Stimulated activated naive CD8-positive, alpha-beta T cell treated with anti-CD3 and anti-CD28 coated beads, Interleukin-15, Interleukin-2, amounts not matched to agents 100 U/mL and 50 U/mL, for 24 hours (primary cell): Measurements from ENCODE around the gene ZP2.
"Not testable (repeated sequence)": the region's sequence is repeated elsewhere in the genome, so short reads cannot be mapped to it uniquely, and the experiment has no call there.

ENCODE experiments used
- ATAC-seq: fragments of 150-1000 bp; cut with Tn5 transposase; one replicate; pipeline ENCODE4 v1.10.0; 2021
- DNase-seq: peaks from one replicate; pipeline ENCODE4 v3.0.0; 2021

ZP2 gene

DNA sequence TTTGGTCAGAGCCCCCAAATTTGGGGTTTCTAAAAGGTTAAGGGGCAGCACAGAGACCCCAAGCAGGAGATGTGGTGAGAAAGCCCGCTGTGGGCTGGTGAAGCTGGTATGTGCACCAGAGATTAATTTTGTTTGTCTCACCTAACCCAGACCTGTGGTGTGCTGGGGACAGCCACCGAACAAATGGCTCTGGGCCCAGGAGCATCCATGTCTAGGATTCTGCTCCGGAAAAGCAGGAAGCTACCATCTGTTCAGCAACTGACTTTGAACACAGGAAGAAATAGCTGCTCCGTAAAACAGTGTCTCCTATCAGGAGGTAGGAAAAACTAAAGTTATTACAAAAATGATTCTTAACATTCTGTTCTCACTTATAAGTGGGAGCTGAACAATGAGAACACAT lies 2.7 kb upstream of the ZP2 start:
- no peak for DNase-seq
- ATAC-seq: no peak

DNA sequence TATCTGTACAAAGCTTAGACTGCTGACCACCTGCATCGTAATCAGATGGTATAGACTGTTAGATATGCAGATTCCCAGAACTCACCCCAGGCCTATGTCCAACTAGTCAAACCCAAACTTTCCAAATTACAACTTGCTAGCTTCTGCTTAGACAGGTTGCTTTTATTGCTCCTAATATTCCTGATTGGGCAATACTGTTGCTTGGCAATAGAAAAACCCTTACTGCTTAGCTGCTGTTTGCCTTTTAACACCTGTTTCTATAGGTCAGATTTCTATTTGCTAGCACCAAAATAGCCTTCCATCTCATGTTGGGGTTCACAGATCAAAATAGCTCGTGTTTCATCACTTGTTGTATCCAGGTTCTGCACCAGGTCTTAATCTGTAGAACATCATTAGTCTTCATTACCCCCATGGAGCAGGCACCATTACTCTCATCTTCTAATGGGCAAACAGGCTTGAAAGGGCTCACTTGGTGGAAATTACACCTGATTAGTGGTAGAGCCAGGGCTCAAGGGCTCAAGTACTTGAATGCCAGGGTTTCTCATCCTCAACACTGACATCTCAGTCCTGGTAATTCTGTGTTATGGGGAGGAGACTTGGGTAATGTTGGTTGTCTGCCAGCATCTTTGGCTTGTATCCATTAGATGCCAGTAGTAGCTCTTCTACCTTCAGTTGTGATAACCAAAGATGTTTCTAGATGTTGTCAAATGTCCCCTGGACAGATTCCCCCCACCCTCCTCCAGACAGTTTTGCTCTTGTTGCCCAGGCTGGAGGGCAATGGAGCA lies 2.7 kb downstream of the ZP2 start:
- ATAC-seq (no peak), DNase-seq (no peak)

DNA sequence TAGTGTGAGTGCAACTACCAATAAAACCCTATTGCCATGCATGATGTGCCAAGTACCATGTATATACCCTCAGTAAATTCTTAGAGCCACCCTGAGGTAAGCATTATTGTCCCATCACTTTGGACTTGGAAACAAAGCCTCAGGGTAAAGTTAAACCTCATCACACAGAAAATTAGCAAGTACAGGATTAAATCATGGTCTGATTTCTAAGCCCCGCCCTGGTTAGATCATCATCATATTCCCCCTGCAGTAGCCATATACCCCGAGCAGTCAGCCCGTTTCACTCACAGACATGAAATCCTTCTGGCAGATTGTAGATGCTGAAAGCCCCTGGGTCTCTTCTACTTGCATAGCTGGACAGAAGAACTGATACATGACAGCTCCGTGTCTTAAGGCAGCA lies 4.8 kb downstream of the ZP2 start:
- ATAC-seq: no peak
- DNase-seq: no peak

DNA sequence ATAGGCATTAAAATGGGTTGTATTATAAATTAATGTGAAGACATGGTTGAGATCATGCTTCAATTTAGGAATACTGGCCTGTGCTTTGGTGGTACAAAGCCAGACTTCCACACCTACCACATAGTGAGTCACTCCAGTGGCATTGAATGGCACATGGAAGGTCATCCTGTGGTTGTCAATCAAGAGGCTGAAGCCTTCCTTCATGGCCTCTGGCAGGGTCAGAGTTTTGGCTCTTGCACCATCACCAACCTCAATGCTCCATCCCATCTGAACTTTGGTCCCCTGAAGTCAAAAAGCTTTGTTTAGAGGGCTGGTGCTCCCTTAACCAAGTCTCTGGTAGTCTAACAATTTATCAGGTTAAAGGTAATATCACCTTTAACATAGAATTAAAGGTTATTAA lies 6.1 kb downstream of the ZP2 start:
- ATAC-seq (no peak), DNase-seq (no peak)

DNA sequence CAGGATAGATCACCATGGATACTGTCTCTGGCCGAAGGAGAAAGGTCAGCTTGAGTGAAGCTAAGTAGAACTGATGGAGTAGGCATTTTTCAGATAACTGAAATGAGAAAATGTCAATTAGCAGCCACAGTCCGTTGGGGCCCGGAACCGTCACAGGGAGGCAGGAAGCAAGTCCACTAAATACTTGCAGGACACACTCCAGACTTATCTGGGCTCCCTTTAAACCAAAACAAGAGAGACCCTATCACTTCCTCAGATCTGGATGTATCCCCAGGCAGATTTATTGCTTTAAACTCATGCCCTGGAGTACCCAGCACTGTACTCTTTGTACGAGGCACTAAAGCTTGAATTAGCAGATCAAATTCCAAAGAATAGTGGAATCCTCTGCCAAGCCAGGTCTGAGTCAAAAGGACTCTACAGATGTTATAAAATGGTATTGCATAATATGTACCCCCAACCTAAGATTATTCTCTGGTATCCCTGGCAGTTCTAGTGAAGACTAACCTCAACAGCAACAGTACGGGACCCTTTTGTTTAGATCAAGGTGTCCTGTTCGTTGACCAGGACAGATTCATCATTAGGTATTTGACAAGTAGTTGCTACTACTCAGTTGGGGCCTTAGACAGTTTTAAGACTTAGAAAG lies 8.1 kb downstream of the ZP2 start:
- no peak for DNase-seq
- ATAC-seq: no peak

DNA sequence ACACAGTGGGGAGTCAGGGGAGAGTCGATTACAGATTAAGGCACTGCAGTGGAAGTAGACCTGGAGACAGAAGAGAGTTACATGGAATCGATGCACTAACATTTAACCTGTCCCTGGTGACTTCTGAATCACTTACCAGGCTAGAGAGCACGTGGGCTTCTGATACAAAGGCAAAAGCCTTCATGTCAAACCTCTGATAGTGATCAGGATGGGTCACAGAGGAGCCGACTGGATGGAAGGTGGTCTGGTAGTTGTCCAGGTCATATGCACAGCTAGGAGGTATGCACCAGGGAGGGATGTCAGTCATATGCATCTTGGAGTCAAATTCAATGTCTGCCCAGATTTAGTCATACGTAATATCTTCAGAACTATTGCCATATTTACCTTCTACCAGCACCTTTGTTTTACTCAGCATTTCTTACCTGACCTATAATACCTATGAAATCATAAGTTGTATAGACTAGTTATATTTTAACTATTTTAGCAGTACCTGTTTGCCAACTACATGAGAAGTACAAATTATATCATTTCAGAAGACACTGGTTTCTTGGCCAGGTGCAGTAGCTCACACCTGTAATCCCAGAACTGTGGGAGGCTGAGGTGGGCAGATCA lies 11.7 kb downstream of the ZP2 start:
- no peak for ATAC-seq

DNA sequence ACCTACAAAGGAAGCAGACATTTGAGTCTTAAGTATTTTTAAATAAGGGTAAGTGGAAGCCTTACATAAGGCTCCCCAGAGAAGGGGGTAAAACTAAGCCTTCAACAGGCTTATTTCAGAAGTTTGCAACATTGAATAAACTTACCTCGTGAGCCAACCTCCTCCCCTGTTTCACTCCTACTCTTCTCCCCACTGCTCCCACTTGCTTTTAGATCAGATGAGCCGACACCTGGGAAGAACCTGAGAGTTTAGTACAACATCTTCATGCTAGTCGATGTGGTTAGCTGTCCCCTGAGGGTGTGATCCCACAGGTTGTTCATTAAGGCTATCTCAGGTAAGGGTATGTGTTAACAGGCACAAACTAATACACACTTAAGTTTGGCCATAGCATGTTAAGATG lies 13.8 kb downstream of the ZP2 start:
- ATAC-seq (no peak), DNase-seq (no peak)

More for the DNA sequence above, 11.7 kb downstream of the ZP2 start:
- no peak for DNase-seq

DNA sequence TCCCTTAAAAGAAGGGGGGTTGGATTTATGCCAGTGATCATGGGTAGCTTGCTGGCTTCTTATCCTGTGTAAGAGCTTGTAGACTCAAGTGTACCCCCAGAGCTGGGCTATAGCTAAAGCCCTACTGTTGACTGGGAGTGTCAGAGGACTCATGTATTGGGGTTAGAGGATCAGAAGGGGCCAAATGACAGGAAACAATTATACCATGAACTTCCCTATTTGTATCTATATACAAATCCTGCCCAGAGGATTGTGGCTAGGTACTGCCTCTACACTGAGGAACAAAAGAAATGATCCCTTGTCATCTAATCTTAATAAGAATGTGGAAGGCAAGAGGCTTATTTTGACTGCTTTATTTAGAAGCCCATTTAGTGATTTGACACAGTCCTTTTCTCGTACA lies 14.3 kb downstream of the ZP2 start:
- DNase-seq (no peak), ATAC-seq (no peak)

DNA sequence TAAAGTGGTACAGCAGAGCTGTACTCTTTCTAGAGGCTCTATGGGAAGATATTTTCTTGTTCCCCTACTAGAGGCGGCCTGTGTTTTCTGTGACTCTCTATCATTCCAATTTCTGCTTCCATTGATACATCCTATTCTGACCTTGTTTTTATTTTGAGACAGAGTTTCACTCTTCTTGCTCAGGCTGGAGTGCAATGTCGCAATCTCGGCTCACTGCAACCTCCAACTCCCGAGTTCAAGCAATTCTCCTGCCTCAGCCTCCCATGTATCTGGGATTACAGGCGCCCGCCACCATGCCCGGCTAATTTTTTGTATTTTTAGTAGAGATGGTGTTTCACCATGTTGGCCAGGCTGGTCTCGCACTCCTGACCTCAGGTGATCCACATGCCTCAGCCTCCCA lies 16.0 kb downstream of the ZP2 start:
- not testable (repeated sequence) for DNase-seq, ATAC-seq

DNA sequence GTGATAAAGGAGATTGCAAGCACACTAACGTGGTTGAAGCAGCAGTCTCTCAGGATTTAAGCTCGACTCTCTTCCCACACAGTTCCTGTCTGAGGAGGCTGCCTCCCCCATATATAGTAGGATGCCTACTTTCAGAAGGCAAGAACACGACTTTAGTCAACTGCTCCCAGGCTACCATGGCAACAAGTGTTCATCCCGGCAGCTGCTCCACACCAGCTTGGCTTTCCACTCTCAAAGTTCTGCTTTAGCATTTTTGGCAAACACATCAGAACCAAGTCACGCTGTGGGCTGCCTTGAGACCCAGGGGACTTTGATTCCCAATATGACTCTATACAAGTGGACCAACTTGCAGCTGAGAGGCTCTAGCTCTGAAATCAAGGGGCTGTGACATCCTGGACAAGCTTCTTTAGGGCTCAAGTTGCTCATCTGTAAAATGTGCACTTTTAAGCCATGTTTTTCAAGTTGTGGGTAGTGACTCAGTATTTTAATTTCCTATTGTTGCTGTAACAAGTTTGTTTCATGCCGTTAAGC lies 16.5 kb downstream of the ZP2 start:
- no peak for DNase-seq
- no peak for ATAC-seq

DNA sequence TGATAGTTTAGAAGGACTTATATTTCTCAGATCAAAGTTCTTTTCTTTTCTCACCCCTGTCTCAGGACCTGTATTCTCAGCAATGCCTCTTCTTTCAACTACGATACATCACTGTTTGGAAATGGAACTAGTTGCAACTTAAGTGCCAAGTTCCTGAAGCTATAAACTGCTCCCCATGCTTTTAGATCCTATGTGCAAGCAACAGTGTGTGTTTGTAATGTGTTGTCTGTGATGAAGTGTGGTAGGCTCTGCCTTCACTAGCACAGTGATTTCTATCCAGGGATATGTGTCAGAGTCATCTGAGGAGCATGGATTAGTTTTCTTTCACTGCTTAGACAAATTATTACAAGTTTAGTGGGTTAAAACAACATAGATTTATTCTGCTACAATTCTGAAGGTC lies 18.4 kb downstream of the ZP2 start:
- ATAC-seq: no peak
- DNase-seq: no peak

DNA sequence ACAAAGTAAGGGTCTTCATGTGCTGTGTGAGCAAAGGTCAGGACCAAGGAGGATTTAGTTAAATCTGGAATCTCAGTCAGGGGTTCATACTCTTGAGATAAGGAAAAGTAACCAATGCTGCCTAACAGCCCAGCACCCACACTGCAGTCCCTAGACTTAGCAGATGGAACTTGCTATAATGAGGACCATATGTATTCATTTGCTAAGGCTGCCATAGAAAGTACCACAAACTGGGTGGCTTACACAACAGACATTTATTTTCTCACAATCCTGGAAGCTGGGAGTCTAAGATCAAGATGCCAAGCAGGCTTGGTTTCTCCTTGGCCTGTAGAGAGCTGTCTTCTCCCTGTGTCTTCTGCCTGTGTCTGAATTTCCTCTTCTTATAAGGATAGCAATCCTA lies 20.8 kb downstream of the ZP2 start:
- no peak for DNase-seq
- no peak for ATAC-seq

DNA sequence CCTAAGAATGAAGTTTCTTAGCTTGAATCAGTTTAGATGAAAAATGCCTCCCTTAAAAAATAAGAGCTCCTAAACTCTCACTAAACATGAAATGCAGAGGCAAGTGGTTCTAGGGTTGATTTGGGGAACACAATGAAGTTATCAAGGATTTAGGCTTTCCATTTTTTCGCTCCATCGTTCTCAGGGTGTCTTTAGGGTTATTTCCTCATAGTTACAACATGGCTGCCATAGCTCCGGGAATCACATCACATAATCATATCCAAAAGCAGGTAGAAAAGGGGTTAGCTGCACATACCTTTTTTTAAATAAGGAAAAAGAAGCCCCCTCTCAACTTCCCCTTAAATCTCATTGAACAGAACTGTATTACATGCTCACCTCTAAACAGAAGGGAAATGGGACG lies 21.4 kb downstream of the ZP2 start:
- DNase-seq (no peak), ATAC-seq (no peak)

DNA sequence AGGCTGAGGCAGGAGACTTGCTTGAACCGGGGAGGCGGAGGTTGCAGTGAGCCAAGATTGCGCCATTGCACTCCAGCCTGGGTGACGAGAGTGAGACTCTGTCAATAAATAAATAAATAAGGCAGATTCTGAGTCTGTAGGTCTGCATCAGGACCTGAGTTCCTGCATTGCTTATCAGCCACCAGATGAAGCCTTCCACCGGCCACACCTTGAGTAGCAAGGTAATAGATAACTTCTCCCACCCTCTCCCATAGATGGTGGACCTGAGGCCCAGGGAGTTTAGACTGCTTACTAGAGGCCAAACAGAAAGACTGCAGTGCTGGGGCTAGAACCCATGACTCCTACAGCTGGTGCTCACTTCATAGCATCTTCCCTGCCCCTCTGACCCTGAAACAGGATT lies 22.1 kb downstream of the ZP2 start:
- ATAC-seq: no peak
- no peak for DNase-seq

DNA sequence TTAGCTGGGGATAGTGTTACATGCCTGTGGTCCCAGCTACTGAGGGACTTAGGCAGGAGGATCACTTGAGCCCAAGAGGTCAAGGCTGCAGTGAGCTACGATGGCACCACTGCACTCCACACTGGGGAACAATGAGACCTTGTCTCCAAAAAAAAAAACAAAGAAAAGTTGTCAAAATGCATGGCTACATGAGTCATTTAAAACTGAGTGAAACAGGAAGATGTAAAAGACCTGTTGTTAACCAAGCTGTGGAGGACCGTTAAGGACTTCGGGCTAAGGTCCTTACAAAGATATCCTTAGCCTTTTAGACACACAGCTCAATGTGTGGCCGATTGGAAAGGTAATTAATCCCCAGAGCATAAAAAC lies 25.1 kb downstream of the ZP2 start:
- no peak for ATAC-seq
- no peak for DNase-seq

DNA sequence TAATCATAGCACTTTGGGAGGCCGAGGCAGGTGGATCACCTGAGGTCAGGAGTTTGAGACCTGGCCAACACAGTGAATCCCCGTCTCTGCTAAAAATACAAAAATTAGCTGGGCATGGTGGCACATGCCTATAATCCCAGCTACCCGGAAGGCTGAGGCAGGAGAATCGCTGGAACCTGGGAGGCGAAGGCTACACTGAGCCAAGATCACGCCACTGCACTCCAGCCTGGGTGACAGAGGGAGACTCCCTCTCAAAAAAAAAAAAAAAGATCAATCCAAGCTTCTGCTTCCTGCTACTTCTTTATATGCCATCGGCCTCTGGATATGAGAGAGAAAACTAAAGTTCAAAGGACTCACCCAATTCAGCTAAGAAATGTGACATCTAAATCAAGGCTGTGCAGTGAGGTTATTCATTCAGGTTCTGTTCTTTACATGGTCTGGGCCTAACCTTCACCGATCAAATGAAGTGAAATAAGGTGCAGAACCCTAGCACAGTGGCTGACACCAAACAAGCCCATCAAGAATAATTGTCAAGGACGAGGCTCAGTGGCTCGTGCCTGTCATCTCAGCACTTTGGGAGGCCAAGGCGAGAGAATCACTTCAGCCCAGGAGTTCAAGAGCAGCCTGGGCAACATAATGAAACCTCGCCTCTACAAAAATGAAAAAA lies 25.6 kb downstream of the ZP2 start:
- no peak for DNase-seq
- no peak for ATAC-seq

DNA sequence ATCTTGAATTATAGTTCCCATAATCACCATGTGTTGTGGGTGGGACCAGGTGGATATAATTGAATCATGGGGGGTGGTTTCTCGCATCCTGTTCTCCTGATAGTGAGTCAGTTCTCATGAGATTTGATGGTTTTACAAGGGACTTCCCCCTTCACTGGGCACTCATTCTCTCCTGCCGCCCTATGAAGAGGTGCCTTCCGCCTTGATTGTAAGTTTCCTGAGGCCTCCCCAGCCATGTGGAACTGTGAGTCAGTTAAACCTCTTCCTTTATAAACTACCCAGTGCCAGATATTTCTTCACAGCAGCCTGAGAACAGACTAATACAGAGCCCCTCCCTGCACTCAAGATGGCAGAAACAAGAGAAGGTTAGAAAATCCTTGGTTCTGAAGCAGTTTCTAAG lies 26.5 kb downstream of the ZP2 start:
- peak; percentile 28 for DNase-seq

DNA sequence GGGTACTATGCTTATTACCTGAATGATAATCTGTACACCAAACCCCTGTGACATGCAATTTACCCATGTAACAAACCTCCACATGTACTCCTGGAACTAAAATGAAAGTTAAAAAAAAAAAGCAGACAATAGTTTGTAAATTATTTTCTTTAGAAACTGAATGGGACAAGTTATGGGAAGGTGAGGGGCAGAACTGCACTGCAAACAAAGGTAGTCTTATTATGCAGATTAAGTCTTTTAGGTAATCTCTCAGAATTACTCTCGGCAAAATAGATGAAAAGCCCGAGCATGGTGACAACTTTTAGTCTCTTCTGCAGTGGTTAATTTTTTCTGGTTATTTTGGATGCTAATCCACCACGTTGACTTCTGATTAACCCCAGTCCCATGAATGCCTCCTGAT lies 27.4 kb downstream of the ZP2 start:
- no peak for DNase-seq
- no peak for ATAC-seq

More for the DNA sequence above, 26.5 kb downstream of the ZP2 start:
- peak; percentile 78 for ATAC-seq

DNA sequence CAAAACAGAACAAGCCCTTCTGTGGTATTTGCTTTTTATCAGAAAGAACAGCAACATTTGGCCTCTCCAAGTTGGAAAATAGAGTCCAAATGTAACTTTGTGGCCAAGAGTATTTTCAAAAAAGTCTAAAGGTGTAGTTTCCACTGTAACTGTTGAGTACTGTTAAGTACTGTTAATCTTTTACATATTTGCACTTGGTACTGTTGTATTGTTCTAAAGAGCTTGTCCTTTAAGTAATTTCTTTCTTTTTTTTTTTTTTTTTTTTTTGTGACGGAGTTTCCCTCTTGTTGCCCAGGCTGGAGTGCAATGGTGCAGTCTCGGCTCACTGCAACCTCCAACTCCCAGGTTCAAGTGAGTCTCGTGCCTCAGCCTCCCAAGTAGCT lies 31.4 kb downstream of the ZP2 start:
- DNase-seq (no peak), ATAC-seq (no peak)

DNA sequence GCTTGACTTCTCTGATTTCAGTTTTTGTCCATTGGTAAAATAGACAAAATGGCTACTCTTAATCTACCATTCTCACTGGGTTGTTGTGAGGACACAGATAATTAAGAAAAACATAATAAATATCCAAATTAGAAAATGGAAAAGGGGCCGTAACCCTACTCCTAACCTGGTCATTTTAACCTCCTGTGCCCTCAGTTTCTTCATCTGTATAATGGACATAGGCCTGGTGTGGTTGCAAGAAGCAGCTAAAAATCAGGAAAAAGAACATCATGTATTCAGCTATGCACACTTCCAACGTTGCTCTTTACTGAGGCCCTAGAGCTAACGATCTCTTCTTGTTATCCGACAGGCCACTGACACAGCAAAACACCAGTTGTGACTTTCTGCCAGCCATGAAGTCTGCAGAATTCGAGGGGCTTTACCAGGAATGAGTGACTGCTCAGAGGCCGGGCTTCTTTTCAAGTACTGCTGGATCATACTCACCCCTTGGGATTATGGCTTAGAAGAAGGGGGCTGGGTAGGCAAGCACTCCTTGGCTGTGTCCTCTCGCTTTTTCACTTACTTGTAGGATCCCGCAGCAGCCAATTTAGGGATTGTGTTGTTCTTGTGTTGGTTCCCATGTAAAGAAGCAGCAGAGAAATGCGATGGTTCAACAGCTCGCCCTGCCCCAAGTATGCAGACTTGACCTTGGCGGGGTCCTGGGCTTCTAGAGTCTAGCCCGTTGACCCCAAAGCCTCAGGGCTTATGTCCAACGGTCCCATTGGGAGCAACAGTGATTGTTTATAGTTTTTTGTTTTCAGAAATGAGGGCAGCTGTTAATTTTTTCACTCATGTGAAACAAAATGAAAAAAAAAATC lies 32.0 kb downstream of the ZP2 start:
- DNase-seq: no peak
- ATAC-seq: no peak

DNA sequence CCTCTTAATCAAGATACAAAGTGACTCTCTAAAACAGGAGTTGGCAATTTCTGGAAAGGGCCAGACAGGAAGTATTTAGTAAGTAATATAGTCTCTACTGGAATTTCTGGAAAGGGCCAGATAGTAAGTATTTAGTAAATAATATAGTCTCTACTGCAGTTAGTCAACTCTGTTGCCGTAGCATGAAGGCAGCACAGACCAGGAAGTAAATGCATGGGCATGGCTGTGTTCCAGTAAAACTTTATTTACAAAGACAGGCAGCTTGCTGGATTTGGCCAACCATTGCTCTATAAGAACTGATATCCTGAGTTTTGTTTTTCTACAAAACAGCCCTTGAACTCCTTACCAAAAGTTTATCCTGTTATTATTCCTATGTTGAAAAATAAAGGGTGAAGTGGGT lies 36.0 kb downstream of the ZP2 start:
- DNase-seq (no peak), ATAC-seq (no peak)

DNA sequence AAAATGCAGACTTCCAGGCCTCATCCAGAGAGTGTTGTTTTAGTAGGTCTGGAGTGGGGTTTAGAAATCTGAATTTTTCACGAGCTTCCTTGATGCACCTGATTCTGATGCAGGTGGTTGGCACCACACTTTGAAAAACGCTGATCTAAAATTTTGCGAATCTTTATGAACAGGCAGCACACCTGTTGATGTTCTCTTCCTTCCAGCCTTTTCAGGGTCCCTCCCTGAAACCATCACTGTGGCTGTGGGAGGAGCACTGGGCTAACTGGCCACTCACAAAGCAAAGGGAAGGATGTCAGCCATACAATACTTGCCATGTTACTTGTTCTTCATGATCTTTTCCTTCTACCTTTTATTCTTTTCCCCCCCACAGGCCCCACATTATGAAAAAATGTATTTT lies 38.7 kb downstream of the ZP2 start:
- no peak for ATAC-seq
- no peak for DNase-seq
